ENCODE data around the gene ZNF148. TPM values are rescaled to one million over a fixed set of nuclear protein-coding genes. Genes with fewer than 3 reads are reported as not detected.

ZNF148 gene
- total RNA-seq, 1 experiment from 2014 or later: 24.8 TPM

GRCh38 chr3:125306620-125307019 lies 68.5 kb downstream of the ZNF148 start:
- no peaks in the 10 kb centered on the region for H3K9me3 Mint-ChIP-seq
- H3K14ac ChIP-seq (ENCODE audit: insufficient read depth, low read length): no peak overlapping the region
- no peak overlapping the region for H2BK12ac ChIP-seq (ENCODE audit: insufficient read length, low read depth, low read length)
- TF ChIP-seq CTCF (conservative IDR thresholded peaks at IDR 0.05): no peak
- H3K4me1 ChIP-seq (ENCODE audit: insufficient read depth, low read length): no peaks in the 10 kb centered on the region
- no peak overlapping the region for H3K4ac ChIP-seq (ENCODE audit: low read depth, low read length)
- no peak overlapping the region for H3K4me3 Mint-ChIP-seq
- no peak overlapping the region for H4K8ac ChIP-seq (replicated peaks; ENCODE audit: insufficient read length, low read depth, low read length)
- no peak overlapping the region for H3K4me2 ChIP-seq (ENCODE audit: insufficient read depth, insufficient read length, low read length)
- H3T11ph ChIP-seq (ENCODE audit: low read length): no peak overlapping the region
- no peak overlapping the region for H4K91ac ChIP-seq (ENCODE audit: insufficient read length, low read depth, low read length)
- no peak overlapping the region for H2BK15ac ChIP-seq (ENCODE audit: low read depth, low read length)
- no peaks in the 10 kb centered on the region for H3K9me3 ChIP-seq (ENCODE audit: control insufficient read depth, low read depth, low read length)
- no peak overlapping the region for H3K27ac ChIP-seq (ENCODE audit: insufficient read length, low read depth, low read length)
- no peaks in the 10 kb centered on the region for H4K20me1 ChIP-seq (ENCODE audit: control insufficient read depth, insufficient read depth, insufficient read length)
- H3K27me3 ChIP-seq (ENCODE audit: insufficient read depth, low read length): no peaks in the 10 kb centered on the region
- H3K36me3 Mint-ChIP-seq (ENCODE audit: insufficient read depth in 1 of 3, low read depth in 3 of 3): peaks cover 6 to 18% (median 11%) of the 10 kb centered on the region in 3 experiments
- no peak overlapping the region for H2AK5ac ChIP-seq (ENCODE audit: insufficient read length, low read length)
- no peak overlapping the region for H3K56ac ChIP-seq (ENCODE audit: insufficient read length, low read depth, low read length)
- no peaks in the 10 kb centered on the region for H3K27me3 Mint-ChIP-seq (ENCODE audit: low read depth)
- no peak overlapping the region for H3K18ac ChIP-seq (ENCODE audit: insufficient read length, low read depth, low read length)
- no peak overlapping the region for H3K27ac Mint-ChIP-seq
- no peak overlapping the region for H4K5ac ChIP-seq (ENCODE audit: insufficient read length, low read depth, low read length)
- no peaks in the 10 kb centered on the region for H3K79me2 ChIP-seq (ENCODE audit: insufficient read depth, low read length)
- H3K4me1 Mint-ChIP-seq: no peaks in the 10 kb centered on the region
- H3K23me2 ChIP-seq (ENCODE audit: insufficient read length, low read depth, low read length, poor library complexity, severe bottlenecking): no peaks in the 10 kb centered on the region
- H2BK120ac ChIP-seq (ENCODE audit: low read depth, low read length, poor library complexity, severe bottlenecking): no peak overlapping the region
- no peak overlapping the region for H2BK20ac ChIP-seq (ENCODE audit: low read depth, low read length, poor library complexity, severe bottlenecking)
- no peak overlapping the region for H3K9ac ChIP-seq (ENCODE audit: extremely low read depth, insufficient read length, low read length)
- H3K23ac ChIP-seq (ENCODE audit: insufficient read length, low read depth, low read length): no peak overlapping the region
- no peak overlapping the region for H2AFZ ChIP-seq (ENCODE audit: low read length)
- H3K79me1 ChIP-seq (ENCODE audit: insufficient read depth, low read depth, low read length, poor library complexity, severe bottlenecking): peaks cover 8% of the 10 kb centered on the region
- H2BK5ac ChIP-seq (ENCODE audit: insufficient read length, low read length): no peak overlapping the region
- no peak for DNase-seq

All from H9 (cell line).